ENCODE data around the gene SF3A1.
"Not testable (repeated sequence)": the region's sequence is repeated elsewhere in the genome, so short reads cannot be mapped to it uniquely, and the experiment has no call there.

The SF3A1 gene

DNA sequence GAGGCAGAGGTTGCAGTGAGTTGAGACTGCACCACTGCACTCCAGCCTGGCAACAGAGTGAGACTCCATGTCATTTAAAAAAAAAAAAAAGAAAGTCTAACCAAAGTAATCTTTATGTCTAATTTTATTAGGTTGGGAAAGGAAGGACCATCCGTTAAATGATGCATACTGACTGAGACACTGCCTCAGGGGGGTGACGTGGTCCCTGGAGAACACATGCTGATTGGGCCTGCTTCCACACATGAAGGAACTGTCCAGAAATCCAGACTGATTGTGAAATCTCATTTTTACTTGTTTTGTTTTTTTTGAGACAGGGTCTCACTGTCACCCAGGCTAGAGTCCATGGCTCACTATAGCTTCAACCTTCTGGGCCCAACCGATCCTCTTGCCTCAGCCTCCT is 5.5 kb downstream of the SF3A1 start:
- DNase-seq (ENCODE audit: low read depth) = no peak

DNA sequence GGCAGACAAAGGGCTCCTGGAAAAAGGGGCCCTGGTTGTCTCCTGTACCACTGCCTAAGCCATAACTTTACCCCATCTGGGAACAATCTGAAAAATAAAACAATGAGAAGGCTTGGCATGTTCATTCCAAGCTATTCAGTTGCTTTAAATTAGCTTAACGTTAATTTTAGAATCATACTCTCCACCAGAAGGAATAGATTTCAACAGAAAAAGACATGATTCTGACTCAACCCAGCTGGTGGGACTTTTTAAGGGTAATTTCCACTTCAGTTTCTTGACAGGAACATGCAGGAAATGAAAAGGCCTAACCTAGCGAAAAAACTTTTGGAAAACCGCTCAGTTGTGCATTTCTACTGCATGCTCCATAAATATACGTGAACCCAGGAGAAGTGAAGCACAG is 7.9 kb downstream of the SF3A1 start:
- DNase-seq (ENCODE audit: low read depth) = peak; percentile 32

DNA sequence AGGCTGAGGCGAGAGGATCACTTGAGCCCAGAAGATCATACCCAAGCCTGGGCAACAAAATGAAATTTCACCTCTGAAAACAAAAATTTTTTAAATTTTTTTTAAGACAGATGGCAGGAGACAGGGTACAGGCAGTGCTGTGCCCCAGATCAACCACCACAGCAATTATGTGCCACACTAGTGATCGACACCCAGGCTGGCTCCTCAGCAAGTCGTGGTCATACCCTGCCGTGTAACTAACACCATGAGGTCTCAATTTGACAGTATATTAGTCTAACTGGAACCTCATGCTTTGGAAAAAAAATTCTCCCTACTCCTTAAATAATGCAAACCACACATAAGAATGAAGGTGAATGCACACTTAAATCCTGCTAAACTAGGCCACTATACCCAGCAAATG is 8.3 kb downstream of the SF3A1 start:
- no peak for DNase-seq (ENCODE audit: low read depth)

DNA sequence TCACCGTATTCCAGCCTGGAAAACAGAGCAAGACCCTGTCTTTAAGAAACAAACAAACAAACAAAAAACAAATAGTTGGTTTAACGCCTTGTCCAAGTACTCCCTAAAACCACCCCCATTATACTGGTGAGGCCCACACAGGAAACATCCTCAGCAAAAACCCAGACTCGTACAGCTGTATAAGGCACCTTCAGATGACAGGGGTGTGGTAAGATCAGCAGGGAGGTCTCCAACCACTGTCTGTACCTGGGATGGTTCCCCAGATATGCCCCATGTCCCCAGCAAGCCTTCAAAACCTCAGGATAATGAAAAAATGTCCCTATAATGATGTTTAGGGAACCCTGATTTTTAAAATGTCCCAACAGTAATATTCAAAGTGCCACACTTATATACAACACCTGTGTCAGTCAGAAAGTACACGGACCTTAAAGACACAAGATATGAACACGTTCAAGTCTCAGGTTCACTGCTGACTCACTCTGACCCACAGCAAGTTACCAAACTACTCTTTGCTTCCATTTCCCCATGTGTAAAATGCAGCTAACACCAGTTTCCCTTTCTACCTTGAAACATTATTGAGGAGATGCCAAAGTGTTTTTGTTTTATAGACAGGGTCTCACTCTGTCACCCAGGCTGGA is 9.3 kb downstream of the SF3A1 start:
- DNase-seq (ENCODE audit: low read depth) = no peak

DNA sequence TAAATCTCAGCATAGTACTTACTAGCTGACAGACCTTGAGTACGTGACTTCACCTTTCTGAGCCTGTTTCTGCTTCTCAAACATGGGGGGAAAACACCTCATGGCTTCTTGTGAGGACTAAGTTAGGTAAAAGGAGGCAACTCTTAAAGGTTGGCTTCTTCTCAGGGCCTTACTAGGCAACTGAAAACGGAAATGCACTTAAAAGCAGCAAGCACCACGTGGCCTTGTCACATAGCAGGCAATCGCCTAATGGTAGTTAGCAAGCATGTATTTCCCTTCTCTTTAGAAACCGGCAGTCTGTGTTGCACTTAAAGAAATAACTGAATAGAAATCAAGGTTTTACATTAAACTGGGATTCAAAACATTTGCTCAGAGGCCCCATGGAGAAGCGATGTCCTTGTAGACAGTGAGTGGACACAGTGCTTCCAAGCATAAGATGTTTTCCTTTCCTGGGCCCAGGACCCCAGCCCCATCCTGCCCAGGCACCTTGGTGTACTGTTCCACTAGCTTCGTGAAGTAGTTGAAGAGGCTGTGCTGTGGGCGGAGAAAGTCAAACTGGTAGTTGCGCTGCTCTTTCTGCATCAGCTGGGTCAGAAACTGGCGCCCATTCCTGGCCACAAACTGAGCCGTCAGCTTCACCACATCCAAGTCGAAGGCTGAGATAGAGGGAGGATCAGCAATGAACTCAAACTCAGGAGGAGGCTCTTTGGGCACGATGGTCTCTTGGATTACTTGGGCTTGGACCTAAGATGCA is 12.1 kb downstream of the SF3A1 start:
- DNase-seq (ENCODE audit: low read depth) = no peak

DNA sequence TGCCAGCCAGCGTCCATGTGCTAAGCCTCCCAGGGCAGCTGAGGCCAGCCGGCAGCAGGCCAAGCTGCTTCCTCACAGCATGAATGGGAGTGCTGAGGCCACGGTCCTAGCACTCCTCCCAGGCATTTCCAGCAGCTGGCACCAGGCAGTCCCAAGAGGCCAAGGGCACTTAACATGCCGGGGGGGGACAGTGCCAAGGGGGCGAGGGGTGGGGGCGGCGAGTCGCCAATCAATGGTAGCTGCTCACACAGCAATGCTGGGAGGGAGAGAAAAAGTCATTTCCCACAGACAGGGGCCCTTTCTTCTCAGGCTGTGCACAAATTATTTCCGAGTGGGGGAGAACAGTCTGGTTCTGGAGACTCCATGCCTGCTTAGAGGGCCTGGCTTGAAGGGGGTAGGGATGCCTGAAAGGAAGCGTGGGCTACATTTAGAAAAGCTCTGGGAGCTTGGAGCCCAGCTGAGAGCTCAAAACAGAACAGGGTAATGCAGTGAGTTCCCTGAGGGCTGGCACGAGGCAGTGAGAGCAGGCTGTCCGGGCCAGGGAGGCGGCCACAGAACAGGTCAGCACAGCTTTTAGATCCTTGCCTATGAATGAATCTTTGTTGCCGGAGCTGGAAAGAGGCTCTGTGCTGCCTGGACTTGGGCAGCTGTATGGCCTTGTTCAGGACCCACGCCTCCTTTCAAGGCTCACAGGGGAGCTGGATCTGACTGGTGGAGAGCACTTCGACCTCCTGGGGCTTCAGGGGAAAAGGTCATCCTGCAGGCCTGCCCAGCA is 15.6 kb downstream of the SF3A1 start:
- DNase-seq (ENCODE audit: low read depth) = no peak

DNA sequence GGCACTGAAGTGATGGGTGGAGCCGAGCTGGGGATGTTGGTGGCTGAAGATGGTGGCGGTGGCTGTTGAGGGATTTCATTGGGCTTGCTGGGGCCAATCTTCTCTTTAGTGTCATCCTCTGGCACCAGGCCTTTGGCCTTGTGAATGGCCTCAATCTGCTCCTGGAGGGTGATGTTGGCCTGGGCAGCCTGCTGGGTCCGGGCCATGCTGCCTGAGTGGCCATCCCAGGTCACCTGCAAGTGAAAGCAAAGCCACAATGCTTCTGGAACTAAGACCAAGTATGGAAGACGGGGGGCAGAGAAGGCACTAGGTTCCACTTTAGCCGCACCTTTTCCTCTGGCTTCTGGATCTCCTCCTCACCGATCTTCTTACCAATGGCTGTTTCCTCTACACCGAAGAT is 17.9 kb downstream of the SF3A1 start:
- no peak for DNase-seq (ENCODE audit: low read depth)

DNA sequence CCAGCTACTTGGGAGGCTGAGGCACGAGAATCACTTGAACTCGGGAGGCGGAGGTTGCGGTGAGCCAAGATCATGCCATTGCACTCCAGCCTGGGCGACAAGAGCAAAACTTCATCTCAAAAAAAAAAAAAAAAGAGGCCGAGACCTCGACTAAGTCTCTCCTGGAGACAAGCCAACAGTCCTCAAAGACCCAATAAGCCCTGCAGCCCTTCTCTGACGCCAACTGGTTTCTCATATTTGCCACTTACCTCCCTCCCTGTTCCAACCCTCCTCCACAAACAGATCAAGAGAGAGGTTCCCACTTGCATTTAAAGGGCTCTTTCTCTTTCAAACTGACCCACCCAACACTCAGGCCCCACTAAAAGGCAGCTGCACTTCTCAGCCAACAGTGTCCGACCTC is 18.4 kb downstream of the SF3A1 start:
- DNase-seq (ENCODE audit: low read depth) = not testable (repeated sequence)

DNA sequence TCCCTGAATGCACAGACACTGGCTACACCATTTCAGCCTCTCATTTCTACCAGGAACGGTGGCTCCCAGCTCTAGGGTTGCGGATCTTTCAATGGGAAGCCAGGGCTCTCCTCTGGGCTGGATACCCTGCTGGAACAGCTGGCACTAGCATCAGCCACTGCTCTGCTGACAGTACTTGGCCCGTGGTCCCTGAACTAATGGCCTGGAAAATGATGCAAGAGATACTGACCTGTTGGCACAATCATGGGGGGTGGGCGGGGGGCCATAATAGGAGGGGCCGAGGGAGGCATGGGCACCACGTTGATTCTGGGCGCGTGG is 19.3 kb downstream of the SF3A1 start:
- no peak for DNase-seq (ENCODE audit: low read depth)

DNA sequence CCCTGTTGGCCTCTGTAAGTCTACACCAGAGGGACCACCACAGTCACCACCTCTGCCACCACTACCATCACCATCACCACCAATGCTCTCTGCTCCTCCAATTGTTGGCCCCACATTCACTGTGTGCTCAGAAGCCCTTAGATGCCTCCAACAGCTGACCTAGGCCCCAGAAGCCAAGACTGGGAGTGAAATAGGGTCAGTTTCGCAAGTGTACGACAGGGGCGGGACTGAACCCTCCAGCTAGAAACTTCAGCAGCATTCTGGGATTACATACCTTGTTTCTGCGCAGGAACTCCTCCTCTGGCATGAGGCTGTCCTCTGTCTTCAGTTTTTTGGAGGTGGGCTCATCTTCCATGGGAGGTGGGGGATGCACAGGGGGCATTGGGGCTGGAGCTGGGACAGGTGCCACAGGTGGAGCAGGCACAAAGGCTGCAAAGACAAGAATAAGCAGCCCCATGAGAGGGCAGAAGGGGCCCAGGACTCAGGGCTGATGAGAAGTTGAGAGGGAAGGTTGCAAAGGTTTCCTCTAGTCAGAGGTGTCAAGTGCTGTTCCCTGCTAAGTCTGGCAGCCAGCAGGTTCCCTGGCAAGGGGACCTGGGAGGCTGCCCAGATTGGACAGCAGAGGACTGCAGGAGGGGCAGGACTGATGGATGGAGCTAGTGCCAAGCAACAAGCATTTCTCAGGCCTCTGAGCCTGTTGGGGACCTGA is 19.8 kb downstream of the SF3A1 start:
- DNase-seq (ENCODE audit: low read depth) = no peak

DNA sequence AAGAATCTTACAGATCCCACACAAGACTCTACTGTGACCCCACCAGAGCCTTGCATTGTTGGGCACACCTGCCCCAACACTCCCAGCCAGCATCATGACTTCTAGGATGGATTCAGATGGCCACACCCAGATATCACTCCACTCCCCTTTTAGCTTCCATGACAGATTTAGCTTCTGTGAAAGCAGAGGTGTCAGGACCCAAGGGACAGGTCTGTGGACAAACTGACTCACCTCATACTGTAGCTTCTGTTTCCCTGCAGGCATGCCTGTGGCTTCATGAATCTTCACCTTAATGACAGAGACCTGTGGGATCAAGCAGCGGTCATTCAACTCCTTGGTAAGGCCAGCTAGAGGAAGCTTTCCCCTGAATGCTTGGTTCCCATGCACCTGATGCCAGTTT is 21.5 kb downstream of the SF3A1 start:
- DNase-seq (ENCODE audit: low read depth) = no peak

DNA sequence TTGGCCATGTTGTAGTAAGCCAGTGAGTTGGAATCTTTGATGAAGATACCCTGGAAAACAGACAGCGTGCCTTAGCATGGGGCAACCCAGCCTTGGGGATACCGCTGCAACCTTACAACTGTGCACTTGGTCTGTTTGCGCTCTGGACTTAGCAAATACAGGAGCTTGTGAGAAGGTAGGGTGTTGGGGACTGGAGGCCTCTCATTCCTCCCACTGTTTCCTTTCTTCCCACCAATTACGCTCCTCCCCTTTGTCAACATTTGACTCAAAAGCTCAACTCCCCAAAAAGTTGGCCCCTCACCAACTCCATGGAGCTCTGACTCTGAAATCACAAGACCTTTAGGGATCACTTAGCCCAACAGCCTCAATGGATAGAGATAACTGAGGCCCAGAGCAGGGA is 22.0 kb downstream of the SF3A1 start:
- DNase-seq (ENCODE audit: low read depth) = no peak

DNA sequence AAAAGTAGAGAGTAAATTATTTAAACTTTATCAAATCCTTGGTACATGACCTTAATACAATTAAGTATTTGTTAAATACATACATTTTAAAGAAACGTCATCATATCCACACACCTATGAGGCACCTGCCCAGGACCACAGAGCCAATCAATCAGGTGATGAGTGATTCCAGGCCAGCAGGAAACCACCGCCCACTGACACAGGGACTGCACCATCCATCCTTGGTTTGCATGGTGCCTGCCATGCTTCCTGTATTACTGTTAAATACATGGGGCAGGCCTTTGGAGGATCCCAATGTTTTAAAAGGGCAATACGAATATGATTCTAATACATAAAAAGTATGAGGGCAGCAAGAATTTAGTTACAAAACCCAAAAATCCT is 23.0 kb downstream of the SF3A1 start:
- no peak for DNase-seq (ENCODE audit: low read depth)

DNA sequence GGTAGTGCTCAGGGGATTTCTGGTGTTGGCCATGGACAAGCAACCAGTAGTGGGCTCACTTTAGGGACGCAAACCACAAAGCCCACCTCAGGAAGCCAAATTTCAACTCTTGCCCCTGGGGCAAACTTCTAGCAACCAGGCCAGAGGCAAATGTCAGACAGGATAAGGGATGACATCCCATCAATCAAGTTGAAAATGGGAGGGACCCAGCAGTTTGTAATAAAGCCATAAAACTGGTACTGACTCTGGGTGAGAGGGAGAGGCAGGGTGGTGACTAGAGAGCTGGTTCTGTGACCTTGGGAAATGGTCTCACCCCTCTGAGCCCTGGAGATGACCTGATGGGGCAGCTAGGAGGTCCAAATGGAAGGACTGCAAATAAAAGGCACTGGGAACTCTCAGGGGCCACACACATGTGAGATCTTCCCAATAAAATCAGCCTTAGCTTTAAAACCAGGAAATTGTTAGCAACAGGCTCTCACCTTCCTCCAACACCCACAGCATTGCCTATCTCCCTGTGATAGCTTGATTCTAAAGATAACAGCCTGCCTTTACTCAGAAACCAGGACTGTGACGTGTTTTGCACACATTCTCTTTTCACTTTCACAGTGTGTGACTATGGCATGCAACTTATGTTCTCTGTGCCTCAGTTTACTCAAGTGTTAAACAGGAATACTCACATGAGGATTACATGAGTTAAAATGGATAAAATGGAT is 23.5 kb downstream of the SF3A1 start:
- DNase-seq (ENCODE audit: low read depth) = no peak

DNA sequence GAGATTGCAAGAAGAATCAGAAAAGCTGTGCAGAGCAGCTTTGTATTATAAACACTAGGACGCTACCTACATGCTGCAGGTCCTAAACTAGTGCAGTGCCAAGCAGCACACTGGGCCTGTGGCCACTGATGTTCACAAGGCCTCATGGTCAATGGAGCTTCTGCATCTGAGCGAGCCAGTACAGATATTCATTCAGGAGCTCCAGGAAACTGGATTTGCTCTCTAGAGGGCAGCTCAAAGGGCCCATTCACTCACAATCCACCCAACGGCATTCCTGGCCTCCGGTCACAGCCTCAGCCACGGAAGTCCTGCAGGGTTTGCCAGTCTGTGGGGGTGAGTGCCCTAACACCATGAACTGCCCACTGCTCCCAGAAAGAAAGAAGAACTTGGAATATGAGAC is 24.1 kb downstream of the SF3A1 start:
- no peak for DNase-seq (ENCODE audit: low read depth)

DNA sequence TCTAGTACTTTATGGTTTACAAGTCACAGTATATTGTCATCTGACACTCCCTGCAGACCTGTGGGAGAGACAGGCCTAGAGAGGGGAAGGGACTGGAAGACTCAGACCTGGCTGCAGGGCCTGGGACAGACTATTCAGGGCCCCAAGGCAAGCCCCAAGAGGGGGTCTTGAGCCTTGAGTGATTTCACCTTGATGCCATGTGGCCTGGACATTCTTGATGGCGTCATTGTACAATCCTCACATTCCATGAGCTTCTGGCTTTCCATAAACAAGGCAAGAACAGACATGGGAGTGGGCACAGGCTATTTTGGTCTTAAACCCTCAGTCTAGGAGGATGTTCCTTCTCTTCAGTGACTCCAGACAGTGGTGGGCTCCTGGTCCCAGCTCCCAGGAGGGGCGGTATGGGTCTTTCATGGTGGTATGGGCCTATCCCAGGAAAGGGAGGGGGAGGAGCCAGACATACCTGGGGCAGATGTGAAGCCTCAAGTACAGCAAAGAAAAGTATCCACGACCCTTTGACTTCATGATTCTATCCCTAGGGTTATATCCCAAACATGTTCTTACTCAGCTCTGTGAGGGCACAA is 28.1 kb downstream of the SF3A1 start:
- no peak for DNase-seq (ENCODE audit: low read depth)

DNA sequence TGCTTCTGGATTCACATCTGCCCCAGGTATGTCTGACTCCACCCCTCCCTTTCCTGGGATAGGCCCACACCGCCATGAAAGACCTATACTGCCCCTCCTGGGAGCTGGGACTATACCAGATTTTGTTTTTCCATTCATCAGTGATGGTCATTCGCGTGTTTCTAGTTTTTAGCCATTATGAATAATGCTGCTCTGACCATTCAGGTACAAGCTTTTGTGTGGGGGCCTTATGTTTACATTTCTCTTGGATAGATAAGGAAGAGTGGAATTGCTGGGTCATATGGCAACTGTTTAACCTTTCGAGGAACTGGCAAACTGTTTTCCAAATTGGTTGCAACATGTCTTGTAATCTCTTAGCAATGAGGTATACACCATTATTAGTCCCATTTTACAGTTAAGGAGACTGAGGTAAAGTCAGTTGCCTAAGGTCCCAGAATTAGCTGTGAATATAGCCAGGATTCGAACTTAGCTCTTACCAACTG is 28.8 kb downstream of the SF3A1 start:
- DNase-seq (ENCODE audit: low read depth) = no peak

DNA sequence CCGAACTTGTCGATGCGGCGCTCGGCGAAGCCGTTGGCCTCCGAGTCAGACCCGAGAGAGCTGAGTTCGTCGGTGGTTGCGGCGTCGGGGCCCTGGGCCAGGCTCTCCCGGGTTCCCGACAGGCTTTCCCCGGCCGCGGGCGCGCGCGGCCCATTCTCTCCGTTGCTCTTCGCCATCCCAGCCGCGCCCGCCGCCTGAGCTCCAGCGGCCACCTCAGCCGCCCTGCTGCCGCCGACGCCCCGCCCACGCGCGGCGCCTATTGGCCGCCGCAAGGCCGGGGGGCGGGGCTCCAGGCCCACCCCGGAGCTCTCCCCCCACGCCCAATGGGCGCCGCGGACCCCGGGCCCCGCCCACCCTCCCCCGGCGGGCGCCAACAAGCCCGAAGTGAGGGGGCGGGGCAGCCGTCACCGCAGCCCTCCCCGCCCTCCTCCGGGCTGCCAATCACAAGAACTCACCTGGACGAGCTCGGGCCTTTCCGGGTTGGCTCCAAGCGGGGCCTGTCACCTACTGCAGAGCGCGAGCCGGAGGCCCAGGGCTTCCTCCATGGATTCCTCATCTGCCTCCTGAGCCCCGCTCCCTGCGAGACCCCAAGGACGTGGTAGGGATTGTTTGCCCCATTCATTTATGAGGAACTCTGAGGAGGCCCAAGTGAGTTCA is 29.9 kb downstream of the SF3A1 start, which contains the start of gene TBC1D10A:
Gene TBC1D10A (minus strand): TSS at position 236 of the 657 bp plus-strand sequence. CDS start 60 bp downstream, at position 176.
- DNase-seq (ENCODE audit: low read depth) = peak; percentile 79

DNA sequence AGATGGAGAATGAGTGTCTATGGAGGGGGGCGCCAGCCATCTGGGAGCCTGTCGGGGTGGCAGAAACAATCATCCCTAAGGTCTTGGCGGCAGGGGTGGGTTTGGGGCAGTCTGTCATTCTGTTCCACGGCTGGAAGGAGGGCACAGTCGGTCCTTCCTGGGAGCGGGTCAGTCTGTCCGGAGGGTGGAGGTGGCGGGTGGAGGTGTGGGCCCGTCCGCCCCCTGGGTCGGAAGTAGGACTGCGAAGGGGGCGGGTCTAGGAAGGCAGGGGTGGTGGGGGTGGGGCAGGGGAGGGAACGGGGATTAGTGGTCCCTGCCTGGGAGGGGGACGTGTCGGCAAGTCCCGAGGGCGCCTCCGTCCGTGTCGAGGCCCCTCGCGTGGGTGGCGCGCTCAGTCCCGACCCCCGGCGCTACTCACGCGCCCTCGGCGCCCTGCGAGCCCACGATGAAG is 30.4 kb downstream of the SF3A1 start:
- DNase-seq (ENCODE audit: low read depth) = no peak

DNA sequence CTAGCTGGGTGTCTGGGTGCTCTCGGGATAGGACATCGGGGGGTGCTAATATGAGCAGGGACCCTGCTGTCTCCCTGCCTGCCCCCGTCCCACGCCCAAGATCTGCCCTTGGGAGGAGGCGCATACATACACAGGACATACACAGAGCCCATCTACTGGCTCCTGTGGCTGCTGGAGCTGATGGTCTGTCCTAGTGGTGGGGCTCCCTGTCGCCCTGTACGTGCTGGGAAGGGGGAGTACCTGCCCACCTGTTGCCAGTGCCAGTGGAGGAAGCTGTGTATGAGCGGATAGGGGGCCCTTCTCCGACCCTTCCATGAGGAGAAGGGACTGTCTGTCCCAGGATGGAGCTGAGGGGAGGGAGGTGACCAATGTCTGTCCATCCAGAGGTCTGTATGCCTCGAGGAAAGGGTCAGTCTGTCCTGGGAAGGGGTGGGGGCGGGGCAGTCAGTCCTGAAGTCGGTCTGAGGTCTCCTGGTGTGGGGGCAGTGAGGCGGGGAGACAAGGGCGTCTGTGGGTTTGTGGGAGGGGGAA is 30.9 kb downstream of the SF3A1 start:
- DNase-seq (ENCODE audit: low read depth) = no peak
